Keratinocyte (primary cell): Measurements from ENCODE around the gene UCHL5.

ENCODE experiments used
- EZH2 ChIP-seq: IDR thresholded peaks from one replicate; pipeline ENCODE4 v1.6.1; 2012; ENCODE audit warnings: inconsistent platforms, mild to moderate bottlenecking, low read length, moderate library complexity
- TF ChIP-seq, protein P1 (sequence below), 3 experiments: IDR thresholded peaks in 1 of 3; conservative IDR thresholded peaks in 1 of 3; optimal IDR thresholded peaks in 1 of 3; 2 replicates in 2 of 3; 3 replicates in 1 of 3; pipeline versions ENCODE3 to v1.5.1; 2011; ENCODE audit warnings: low read length in 3 of 3, mild to moderate bottlenecking in 3 of 3, moderate library complexity in 2 of 3, control low read depth in 1 of 3, inconsistent platforms in 1 of 3; ENCODE audit not compliant: insufficient read depth in 2 of 3; ENCODE audit errors: extremely low read depth in 1 of 3

DNA sequence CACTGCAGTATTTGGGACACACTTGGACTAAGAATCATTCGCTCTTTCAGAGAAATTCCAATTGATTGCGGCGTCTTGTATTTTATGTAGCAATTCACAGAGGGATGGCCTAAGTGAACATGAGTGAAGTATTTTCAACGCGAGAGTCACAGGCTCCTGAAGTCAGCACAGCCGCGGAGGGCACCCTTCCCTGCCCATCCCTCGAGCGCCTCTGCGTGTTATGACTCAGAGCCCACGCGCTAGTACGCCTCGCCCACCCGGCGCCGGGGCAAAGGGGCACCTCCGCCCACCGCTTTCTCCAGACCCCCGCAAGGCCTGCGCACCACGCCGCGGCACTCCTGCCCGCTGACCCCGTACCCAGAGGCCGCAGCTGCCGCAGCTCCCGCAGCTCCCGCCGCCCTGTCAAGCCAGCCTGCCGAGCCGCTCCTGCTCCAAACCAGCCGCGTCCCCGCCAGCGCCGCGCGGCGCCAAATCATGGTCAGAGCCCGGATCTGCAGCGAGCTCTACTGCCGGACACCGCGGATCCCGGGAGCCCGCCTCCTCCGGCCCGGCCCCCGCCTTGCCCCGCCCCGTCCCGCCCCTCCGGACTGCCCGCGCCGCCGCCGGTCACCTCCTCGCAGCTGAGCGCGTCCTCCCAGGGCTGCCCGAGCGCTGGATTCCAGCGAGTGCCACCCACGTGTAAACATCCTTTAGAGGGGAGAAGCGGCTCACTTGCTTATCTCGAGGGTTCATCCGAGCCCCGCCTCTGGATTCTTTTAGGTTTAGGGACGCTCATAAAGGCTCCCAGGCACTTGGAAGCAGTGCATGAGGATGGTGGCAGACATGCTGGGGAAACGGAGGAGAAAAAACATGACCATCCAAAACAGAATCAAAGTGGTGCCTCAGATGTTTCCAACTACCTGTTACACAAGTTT, 46.0 kb upstream of the UCHL5 start, which contains the start of gene GLRX2:
- TF ChIP-seq, protein P1, sequence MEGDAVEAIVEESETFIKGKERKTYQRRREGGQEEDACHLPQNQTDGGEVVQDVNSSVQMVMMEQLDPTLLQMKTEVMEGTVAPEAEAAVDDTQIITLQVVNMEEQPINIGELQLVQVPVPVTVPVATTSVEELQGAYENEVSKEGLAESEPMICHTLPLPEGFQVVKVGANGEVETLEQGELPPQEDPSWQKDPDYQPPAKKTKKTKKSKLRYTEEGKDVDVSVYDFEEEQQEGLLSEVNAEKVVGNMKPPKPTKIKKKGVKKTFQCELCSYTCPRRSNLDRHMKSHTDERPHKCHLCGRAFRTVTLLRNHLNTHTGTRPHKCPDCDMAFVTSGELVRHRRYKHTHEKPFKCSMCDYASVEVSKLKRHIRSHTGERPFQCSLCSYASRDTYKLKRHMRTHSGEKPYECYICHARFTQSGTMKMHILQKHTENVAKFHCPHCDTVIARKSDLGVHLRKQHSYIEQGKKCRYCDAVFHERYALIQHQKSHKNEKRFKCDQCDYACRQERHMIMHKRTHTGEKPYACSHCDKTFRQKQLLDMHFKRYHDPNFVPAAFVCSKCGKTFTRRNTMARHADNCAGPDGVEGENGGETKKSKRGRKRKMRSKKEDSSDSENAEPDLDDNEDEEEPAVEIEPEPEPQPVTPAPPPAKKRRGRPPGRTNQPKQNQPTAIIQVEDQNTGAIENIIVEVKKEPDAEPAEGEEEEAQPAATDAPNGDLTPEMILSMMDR (optimal IDR thresholded peaks at IDR 0.05 in 1 of 3, IDR thresholded peaks at IDR 0.05 in 1 of 3, conservative IDR thresholded peaks at IDR 0.05 in 1 of 3; ENCODE audit: extremely low read depth in 1 of 3, insufficient read depth in 2 of 3, low read length in 3 of 3), result peak in 1 of 3 experiments; percentile 26
- TF ChIP-seq EZH2, result no peak
